HCT116 (cell line): Measurements from ENCODE around the gene RUFY1.
"Not testable (repeated sequence)": the region's sequence is repeated elsewhere in the genome, so short reads cannot be mapped to it uniquely, and the experiment has no call there.

Experiments used
- CTCF ChIP-seq, 3 experiments: fragments of 200-600 bp in 1 of 3; sonication (generic) in 1 of 3; IDR thresholded peaks in 2 of 3; conservative IDR thresholded peaks in 1 of 3; 2 replicates each; pipeline ENCODE4 v1.5.1; 2012 to 2017; ENCODE audit warnings: low read depth in 2 of 3, low read length in 2 of 3, antibody characterized with exemption in 1 of 3, borderline replicate concordance in 1 of 3, control low read depth in 1 of 3, mild to moderate bottlenecking in 1 of 3, mixed read lengths in 1 of 3, mixed run types in 1 of 3, moderate library complexity in 1 of 3; ENCODE audit not compliant: insufficient read depth in 1 of 3
- ZNF274 ChIP-seq: fragments of 200-500 bp; sonication (Bioruptor generic); IDR thresholded peaks from 2 replicates; pipeline ENCODE4 v1.6.1; 2014; ENCODE audit warnings: mild to moderate bottlenecking, low read depth, low read length, inconsistent platforms

DNA sequence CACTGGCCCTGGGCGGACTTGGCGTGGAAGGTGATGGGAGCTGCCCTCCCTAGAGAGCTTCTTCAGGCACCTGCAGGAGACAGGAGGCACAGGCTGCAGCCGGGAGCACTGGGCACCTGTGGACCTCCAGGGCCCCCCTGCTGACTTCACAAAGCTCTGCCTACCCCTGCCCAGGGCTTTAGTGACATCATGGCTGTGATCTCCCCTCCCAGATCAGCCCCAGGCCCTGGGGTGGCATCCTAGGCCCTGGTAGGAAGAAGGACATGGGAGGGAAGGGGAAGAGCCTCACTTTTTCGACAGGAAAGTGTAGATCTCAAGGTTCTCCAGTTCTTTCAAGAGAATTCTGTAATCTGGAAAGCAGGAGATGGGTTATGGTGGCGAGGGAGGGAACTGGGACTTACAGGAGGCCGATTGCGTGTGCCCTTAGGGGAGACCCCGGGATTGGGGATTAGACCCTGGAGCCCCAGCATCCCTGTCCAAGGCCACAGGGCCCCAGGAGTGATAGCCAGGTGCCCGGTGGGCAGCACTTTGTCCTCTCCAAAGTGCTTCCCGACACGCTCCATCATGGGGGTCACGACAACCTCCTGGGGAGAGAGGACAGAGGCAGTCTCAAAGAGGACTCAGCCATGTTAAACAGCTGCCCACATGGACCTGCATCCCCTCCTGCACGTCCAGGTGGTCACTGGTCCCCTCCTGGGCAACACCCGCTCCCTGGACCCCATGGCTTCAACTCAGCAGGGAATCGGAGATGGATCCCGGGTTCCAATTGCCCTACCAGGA, 93.0 kb downstream of the RUFY1 start:
- not testable (repeated sequence) for TF ChIP-seq CTCF (IDR thresholded peaks at IDR 0.05 in 2 of 3, conservative IDR thresholded peaks at IDR 0.05 in 1 of 3; ENCODE audit: borderline replicate concordance in 1 of 3, insufficient read depth in 1 of 3, low read depth in 2 of 3, low read length in 2 of 3); ZNF274
